IMR-90 (cell line): Measurements from ENCODE around the gene VASH1. TPM values are rescaled to one million over a fixed set of nuclear protein-coding genes. Genes with fewer than 3 reads are reported as not detected.

Experiments used
- ATAC-seq: fragments of 200-7000 bp; cut with Tn5 transposase; 2 replicates; pipeline ENCODE4 v1.9.1; 2020; ENCODE audit warnings: low read depth, mild to moderate bottlenecking, moderate library complexity
- BruUV-seq: library from RNA; stranded (reverse); fragments of 400-500 nt; replicated peaks from 2 replicates; lab custom pipeline; 2021; lab: Mats Ljungman, UMichigan
- CTCF ChIA-PET: fragments of 300-600 bp; formaldehyde crosslinking; extraction: SDS; loops from one replicate; lab custom pipeline; 2021; ENCODE audit warnings: antibody characterized with exemption; lab: Yijun Ruan, JAX
- POLR2A ChIA-PET: fragments of 300-600 bp; sonication (Branson Sonifier 250); formaldehyde crosslinking; loops from one replicate; lab custom pipeline; 2022; ENCODE audit warnings: antibody characterized with exemption; ENCODE audit not compliant: unreplicated experiment; lab: Charles Lee
- DNase-seq: peaks from one replicate; pipeline ENCODE4 v3.0.0; 2013
- H2AFZ ChIP-seq: replicated peaks from 2 replicates; pipeline ENCODE3; 2013; ENCODE audit warnings: low read length, mild to moderate bottlenecking; ENCODE audit not compliant: poor library complexity
- H2AK5ac ChIP-seq: 2 replicates; pipeline ENCODE4 v1.6.1; 2013; ENCODE audit warnings: low read depth, low read length, inconsistent platforms
- H2AK9ac ChIP-seq: replicated peaks from 2 replicates; pipeline ENCODE3; 2013; ENCODE audit warnings: mild to moderate bottlenecking, low read depth, low read length, moderate library complexity; ENCODE audit not compliant: poor library complexity
- H2BK120ac ChIP-seq: 2 replicates; pipeline ENCODE4 v1.6.1; 2013; ENCODE audit warnings: low read depth, low read length, inconsistent platforms
- H2BK15ac ChIP-seq: 3 replicates; pipeline ENCODE4 v1.6.1; 2013; ENCODE audit warnings: low read depth, low read length, inconsistent platforms
- H2BK20ac ChIP-seq: 2 replicates; pipeline ENCODE4 v1.6.1; 2013; ENCODE audit warnings: low read depth, mild to moderate bottlenecking, inconsistent platforms, low read length, moderate library complexity
- H2BK5ac ChIP-seq: 2 replicates; pipeline ENCODE4 v1.6.1; 2013; ENCODE audit warnings: mild to moderate bottlenecking, low read depth, low read length, inconsistent platforms; ENCODE audit not compliant: poor library complexity, severe bottlenecking
- H3K14ac ChIP-seq: replicated peaks from 2 replicates; pipeline ENCODE4 v1.6.1; 2013; ENCODE audit warnings: low read depth, low read length, inconsistent platforms
- H3K18ac ChIP-seq: 2 replicates; pipeline ENCODE4 v1.6.1; 2013; ENCODE audit warnings: low read depth, low read length, control low read depth
- H3K23ac ChIP-seq: 2 replicates; pipeline ENCODE4 v1.6.1; 2013; ENCODE audit warnings: low read depth, low read length, inconsistent platforms
- H3K27ac ChIP-seq: 2 replicates; pipeline ENCODE4 v1.5.1; 2013; ENCODE audit warnings: mild to moderate bottlenecking, control low read depth, low read length; ENCODE audit not compliant: insufficient read depth
- H3K27me3 ChIP-seq: 2 replicates; pipeline ENCODE4 v1.6.1; 2013; ENCODE audit warnings: low read length; ENCODE audit not compliant: control insufficient read depth, insufficient read depth
- H3K36me3 ChIP-seq: 2 replicates; pipeline ENCODE4 v1.6.1; 2013; ENCODE audit warnings: low read length, mixed read lengths; ENCODE audit not compliant: control insufficient read depth, insufficient read depth
- H3K4ac ChIP-seq: 2 replicates; pipeline ENCODE4 v1.6.1; 2013; ENCODE audit warnings: low read depth, low read length, inconsistent platforms
- H3K4me1 ChIP-seq: 2 replicates; pipeline ENCODE4 v1.6.1; 2013; ENCODE audit warnings: low read length, mixed read lengths; ENCODE audit not compliant: control insufficient read depth, insufficient read depth
- H3K4me2 ChIP-seq: 2 replicates; pipeline ENCODE4 v1.6.1; 2013; ENCODE audit warnings: low read depth, mild to moderate bottlenecking, control low read depth, low read length, moderate library complexity
- H3K4me3 ChIP-seq: 2 replicates; pipeline ENCODE4 v1.5.1; 2013; ENCODE audit warnings: low read depth, mild to moderate bottlenecking, control low read depth, low read length, moderate library complexity; ENCODE audit not compliant: insufficient read depth
- H3K56ac ChIP-seq: 2 replicates; pipeline ENCODE4 v1.6.1; 2013; ENCODE audit warnings: low read length, inconsistent platforms; ENCODE audit not compliant: insufficient read depth; ENCODE audit errors: extremely low read depth
- H3K79me1 ChIP-seq, 2 experiments: 2 replicates each; pipeline ENCODE4 v1.6.1; 2013; ENCODE audit warnings: low read length in 2 of 2, inconsistent platforms in 1 of 2, low read depth in 1 of 2
- H3K9ac ChIP-seq: 2 replicates; pipeline ENCODE4 v1.6.1; 2013; ENCODE audit warnings: low read depth, low read length, control low read depth
- H3K9me1 ChIP-seq: 2 replicates; pipeline ENCODE4 v1.6.1; 2013; ENCODE audit warnings: low read length, inconsistent platforms; ENCODE audit not compliant: insufficient read depth
- H3K9me3 ChIP-seq: 2 replicates; pipeline ENCODE4 v1.6.1; 2013; ENCODE audit warnings: low read length; ENCODE audit not compliant: control insufficient read depth, insufficient read depth
- H4K20me1 ChIP-seq: 2 replicates; pipeline ENCODE4 v1.6.1; 2013; ENCODE audit warnings: low read length, inconsistent platforms; ENCODE audit not compliant: insufficient read depth
- H4K5ac ChIP-seq: 2 replicates; pipeline ENCODE4 v1.6.1; 2013; ENCODE audit warnings: mild to moderate bottlenecking, low read depth, low read length, control low read depth
- H4K8ac ChIP-seq, 2 experiments: 2 replicates each; pipeline ENCODE4 v1.6.1; 2013; ENCODE audit warnings: low read depth in 2 of 2, low read length in 2 of 2, control low read depth in 1 of 2, inconsistent platforms in 1 of 2
- H4K91ac ChIP-seq: 2 replicates; pipeline ENCODE4 v1.6.1; 2013; ENCODE audit warnings: low read depth, low read length, inconsistent platforms; ENCODE audit not compliant: insufficient read depth
- BHLHE40 ChIP-seq: fragments of 150-350 bp; IDR thresholded peaks from 2 replicates; pipeline ENCODE4 v1.6.1; 2016; ENCODE audit warnings: mild to moderate bottlenecking, low read depth, low read length
- CHD1 ChIP-seq: IDR thresholded peaks from 2 replicates; pipeline ENCODE4 v1.6.1; 2012; ENCODE audit warnings: low read depth, low read length, improper control_type of control experiment
- MAZ ChIP-seq: IDR thresholded peaks from 2 replicates; pipeline ENCODE4 v1.6.1; 2012; ENCODE audit warnings: low read depth, mild to moderate bottlenecking, low read length, improper control_type of control experiment, moderate library complexity, borderline replicate concordance
- RAD21 ChIP-seq: IDR thresholded peaks from 2 replicates; pipeline ENCODE4 v1.6.1; 2012; ENCODE audit warnings: low read length, improper control_type of control experiment
- RCOR1 ChIP-seq: IDR thresholded peaks from 2 replicates; pipeline ENCODE4 v1.6.1; 2012; ENCODE audit warnings: mild to moderate bottlenecking, low read length, improper control_type of control experiment; ENCODE audit not compliant: insufficient replicate concordance
- RFX5 ChIP-seq: IDR thresholded peaks from 2 replicates; pipeline ENCODE4 v1.8.0; 2012; ENCODE audit warnings: low read depth, mild to moderate bottlenecking, low read length, moderate library complexity
- SMC3 ChIP-seq: fragments of 150-350 bp; IDR thresholded peaks from 2 replicates; pipeline ENCODE4 v1.6.1; 2016; ENCODE audit warnings: low read depth, mild to moderate bottlenecking, antibody characterized with exemption, low read length, moderate library complexity
- WGBS, 2 experiments: methylation state at CpG; one replicate each; pipeline versions ENCODE4 v1.1.5 to v1.1.7; 2013; ENCODE audit warnings: missing lambda C conversion rate in 2 of 2; ENCODE audit not compliant: insufficient read length in 1 of 2; ENCODE audit errors: extremely low coverage in 2 of 2; 5-methylcytosine and 5-hydroxymethylcytosine counted together
- dilution Hi-C: fragments of 300-500 bp; cut with HindIII; formaldehyde crosslinking; loops from one replicate; pipeline ENCODE4 v1.14.3; 2018; ENCODE audit warnings: low sequenced_read_pairs; ENCODE audit not compliant: unreplicated experiment
- in situ Hi-C: fragments of 300-500 bp; cut with MboI; formaldehyde crosslinking; loops from 3 replicates; pipeline ENCODE4 v1.14.3; 2019; ENCODE audit warnings: low sequenced_read_pairs, inconsistent platforms, mixed read lengths
- intact Hi-C: fragments of 100-400 bp; cut with micrococcal nuclease; formaldehyde crosslinking; loops from 2 replicates; pipeline ENCODE4 v1.10.0; 2022
- polyA plus RNA-seq, 3 experiments: library from polyadenylated mRNA; depleted of rRNA; stranded (reverse); fragments of >200 nt; gene quantifications; 2 replicates each; pipeline ENCODE4 v1.2.3, GENCODE V29; 2012; ENCODE audit warnings: low replicate concordance in 1 of 3
- total RNA-seq: library from RNA; depleted of rRNA; stranded (reverse); fragments of >200 nt; gene quantifications from 2 replicates; pipeline ENCODE4 v1.2.3, GENCODE V29; 2012
- TF ChIP-seq, protein P1 (sequence below): conservative IDR thresholded peaks from 2 replicates; pipeline ENCODE4 v1.5.1; 2012; ENCODE audit warnings: mild to moderate bottlenecking, low read depth, low read length, improper control_type of control experiment

The VASH1 gene
- total and polyA plus RNA-seq, 2 of the 4 experiments (the other 2 are of a cell fraction): 2.0 to 9.5 TPM

DNA sequence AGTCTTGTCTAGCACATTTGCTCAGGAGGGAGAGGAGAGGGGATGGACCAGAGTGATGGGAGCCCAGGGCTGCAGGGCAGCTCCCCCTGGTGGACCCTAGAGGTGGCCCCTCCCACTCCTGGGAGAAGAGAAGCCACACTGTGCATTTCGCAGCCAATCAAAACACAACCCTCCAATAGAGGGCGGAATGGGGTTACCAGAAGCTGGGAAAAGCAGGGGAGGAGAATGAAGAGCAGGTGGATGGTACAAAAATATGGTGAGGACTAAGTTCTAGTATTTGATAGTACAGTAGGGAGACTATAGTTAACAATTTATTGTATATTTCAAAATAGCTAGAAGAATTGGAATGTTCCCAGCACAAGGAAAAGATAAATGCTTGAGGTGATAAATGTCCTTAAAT, 23.6 kb downstream of the VASH1 start:
- Histone ChIP-seq H2BK120ac (no peak overlapping the region), H4K20me1 (no peaks in the 10 kb centered on the region)

More for the DNA sequence above, 23.6 kb downstream of the VASH1 start:
- Histone ChIP-seq H2AK5ac (no peak overlapping the region), H2AFZ (peak overlapping the region; percentile 35), H3K27ac (no peak overlapping the region), H4K91ac (no peak overlapping the region), H3K4me3 (no peak overlapping the region), H3K27me3 (no peaks in the 10 kb centered on the region), H3K36me3 (peaks cover 13% of the 10 kb centered on the region), H3K9ac (no peak overlapping the region), H3K23ac (no peak overlapping the region), H2BK20ac (no peak overlapping the region), H3K56ac (no peak overlapping the region), H2BK5ac (no peak overlapping the region), H3K4me1 (peaks cover 4% of the 10 kb centered on the region; the same call in 1 of the 2 replicates), H2AK9ac (peak overlapping the region; percentile 52), H3K4me2 (no peak overlapping the region), H3K14ac (no peak overlapping the region), H4K5ac (no peak overlapping the region), H3K9me1 (peaks cover 2% of the 10 kb centered on the region; the same call in 1 of the 2 replicates), H3K79me1 (no peaks in the 10 kb centered on the region), H3K4ac (no peak overlapping the region), H4K8ac (no peak overlapping the region), H3K9me3 (no peaks in the 10 kb centered on the region), H3K18ac (no peak overlapping the region), H2BK15ac (no peak overlapping the region)
- no CpG with 5 or more reads among the region's 2 CpGs for WGBS, 2 experiments
- no TSS peak for BruUV-seq
- CTCF ChIA-PET: interaction anchor here (0.5 to 2.2 kb wide), 7 partner anchors 11 to 722 kb away, joined by 3 to 17 read pairs (median 4); no protein-coding TSS in a partner anchor
- peak; percentile 75 for DNase-seq
- TF ChIP-seq MAZ: peak; percentile 86
- peak; percentile 65 for TF ChIP-seq RCOR1
- peak; percentile 93 for TF ChIP-seq SMC3
- TF ChIP-seq, protein P1, sequence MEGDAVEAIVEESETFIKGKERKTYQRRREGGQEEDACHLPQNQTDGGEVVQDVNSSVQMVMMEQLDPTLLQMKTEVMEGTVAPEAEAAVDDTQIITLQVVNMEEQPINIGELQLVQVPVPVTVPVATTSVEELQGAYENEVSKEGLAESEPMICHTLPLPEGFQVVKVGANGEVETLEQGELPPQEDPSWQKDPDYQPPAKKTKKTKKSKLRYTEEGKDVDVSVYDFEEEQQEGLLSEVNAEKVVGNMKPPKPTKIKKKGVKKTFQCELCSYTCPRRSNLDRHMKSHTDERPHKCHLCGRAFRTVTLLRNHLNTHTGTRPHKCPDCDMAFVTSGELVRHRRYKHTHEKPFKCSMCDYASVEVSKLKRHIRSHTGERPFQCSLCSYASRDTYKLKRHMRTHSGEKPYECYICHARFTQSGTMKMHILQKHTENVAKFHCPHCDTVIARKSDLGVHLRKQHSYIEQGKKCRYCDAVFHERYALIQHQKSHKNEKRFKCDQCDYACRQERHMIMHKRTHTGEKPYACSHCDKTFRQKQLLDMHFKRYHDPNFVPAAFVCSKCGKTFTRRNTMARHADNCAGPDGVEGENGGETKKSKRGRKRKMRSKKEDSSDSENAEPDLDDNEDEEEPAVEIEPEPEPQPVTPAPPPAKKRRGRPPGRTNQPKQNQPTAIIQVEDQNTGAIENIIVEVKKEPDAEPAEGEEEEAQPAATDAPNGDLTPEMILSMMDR: peak; percentile 96
- TF ChIP-seq RFX5: no peak
- TF ChIP-seq CHD1: no peak
- peak; percentile 84 for TF ChIP-seq RAD21
- no peak for TF ChIP-seq BHLHE40
- intact Hi-C loops (loop anchor here (1.0 kb wide), 1 partner anchor 75 kb away; no protein-coding TSS in a partner anchor), in situ Hi-C loops (loop anchor here (5.0 kb wide), 1 partner anchor 68 kb away; no protein-coding TSS in a partner anchor), dilution Hi-C loops (no loop called here)
- ATAC-seq: peak; percentile 96
- POLR2A ChIA-PET: no interaction called here
